Measurements from ENCODE around the gene ALX1.

DNA sequence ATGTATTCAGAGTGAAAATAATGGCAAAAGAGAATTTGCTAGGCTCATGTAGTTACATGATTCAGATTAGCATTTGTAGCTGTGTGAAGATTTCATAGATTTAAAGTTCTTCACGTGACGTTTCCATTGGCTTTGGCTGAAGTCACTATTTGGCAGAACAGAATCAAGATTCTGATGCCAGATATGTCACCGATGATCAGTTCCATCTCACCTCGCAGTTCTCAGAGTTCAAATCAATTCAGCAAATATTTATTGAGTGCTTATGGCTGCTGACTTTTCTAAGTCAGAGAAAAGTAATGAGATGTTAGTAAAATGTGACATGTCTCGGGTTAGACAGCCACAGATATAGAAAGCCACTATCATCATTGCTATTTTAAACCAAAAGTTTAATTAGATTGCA is 28.4 kb downstream of the ALX1 start:
- TF ChIP-seq POLR2A (IDR thresholded peaks at IDR 0.05; ENCODE audit: low read length) (no peak), GATA1 (IDR thresholded peaks at IDR 0.05; ENCODE audit: low read depth, low read length) (no peak)
